ACC112 (cell line): Measurements from ENCODE around the gene PTGIS.

Source experiments
- H2AFZ ChIP-seq: fragments of 200-600 bp; sonication (generic); one replicate; pipeline ENCODE4 v1.6.0; 2017; ENCODE audit warnings: antibody characterized with exemption, low read length; ENCODE audit not compliant: unreplicated experiment
- H3K27ac ChIP-seq: fragments of 200-600 bp; sonication (generic); 2 replicates; pipeline ENCODE4 v1.5.1; 2014; ENCODE audit warnings: low read depth, mild to moderate bottlenecking, antibody characterized with exemption, low read length, moderate library complexity
- H3K27me3 ChIP-seq: fragments of 200-600 bp; sonication (generic); 2 replicates; pipeline ENCODE4 v1.6.1; 2014; ENCODE audit warnings: mild to moderate bottlenecking, antibody characterized with exemption, low read length, moderate library complexity, mixed read lengths; ENCODE audit not compliant: insufficient read depth
- H3K36me3 ChIP-seq: fragments of 200-600 bp; sonication (generic); 2 replicates; pipeline ENCODE4 v1.6.1; 2016; ENCODE audit warnings: mild to moderate bottlenecking, antibody characterized with exemption, low read length, moderate library complexity, mixed read lengths; ENCODE audit not compliant: insufficient read depth
- H3K4me1 ChIP-seq: fragments of 200-600 bp; sonication (generic); one replicate; pipeline ENCODE4 v1.6.1; 2016; ENCODE audit warnings: low read length, mixed read lengths; ENCODE audit not compliant: insufficient read depth, unreplicated experiment, control insufficient read depth
- H3K4me3 ChIP-seq: fragments of 200-600 bp; sonication (generic); 2 replicates; pipeline ENCODE4 v1.5.1; 2014; ENCODE audit warnings: mild to moderate bottlenecking, low read depth, low read length
- H3K79me2 ChIP-seq: fragments of 200-600 bp; sonication (generic); one replicate; pipeline ENCODE4 v1.6.0; 2016; ENCODE audit warnings: low read length; ENCODE audit not compliant: control insufficient read depth, unreplicated experiment, insufficient read depth

The PTGIS gene

DNA sequence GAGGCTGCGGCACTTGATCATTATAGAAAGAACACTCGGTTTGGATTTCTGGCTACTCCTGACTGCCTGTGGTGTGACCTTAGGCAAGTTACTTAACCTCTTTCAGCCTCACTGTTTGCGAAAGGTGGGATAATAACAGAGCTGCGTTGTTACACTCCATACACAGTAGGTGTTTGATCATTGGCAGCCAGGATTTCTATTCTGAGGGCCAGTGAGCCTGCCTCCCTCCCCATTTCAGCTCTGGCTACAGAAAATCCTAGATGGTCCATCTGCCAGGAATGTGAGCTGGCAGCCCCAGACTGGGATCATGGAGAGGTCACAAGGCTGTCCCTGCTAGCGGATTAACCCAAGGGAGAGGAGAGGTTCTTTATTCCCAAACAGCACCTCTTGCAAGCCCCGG, 88.2 kb downstream of the PTGIS start:
- Histone ChIP-seq H3K36me3 (no peaks in the 10 kb centered on the region), H3K4me1 (no peaks in the 10 kb centered on the region), H3K79me2 (no peaks in the 10 kb centered on the region), H2AFZ (no peak overlapping the region), H3K27me3 (peaks cover 64% of the 10 kb centered on the region), H3K27ac (no peak overlapping the region), H3K4me3 (no peak overlapping the region)

DNA sequence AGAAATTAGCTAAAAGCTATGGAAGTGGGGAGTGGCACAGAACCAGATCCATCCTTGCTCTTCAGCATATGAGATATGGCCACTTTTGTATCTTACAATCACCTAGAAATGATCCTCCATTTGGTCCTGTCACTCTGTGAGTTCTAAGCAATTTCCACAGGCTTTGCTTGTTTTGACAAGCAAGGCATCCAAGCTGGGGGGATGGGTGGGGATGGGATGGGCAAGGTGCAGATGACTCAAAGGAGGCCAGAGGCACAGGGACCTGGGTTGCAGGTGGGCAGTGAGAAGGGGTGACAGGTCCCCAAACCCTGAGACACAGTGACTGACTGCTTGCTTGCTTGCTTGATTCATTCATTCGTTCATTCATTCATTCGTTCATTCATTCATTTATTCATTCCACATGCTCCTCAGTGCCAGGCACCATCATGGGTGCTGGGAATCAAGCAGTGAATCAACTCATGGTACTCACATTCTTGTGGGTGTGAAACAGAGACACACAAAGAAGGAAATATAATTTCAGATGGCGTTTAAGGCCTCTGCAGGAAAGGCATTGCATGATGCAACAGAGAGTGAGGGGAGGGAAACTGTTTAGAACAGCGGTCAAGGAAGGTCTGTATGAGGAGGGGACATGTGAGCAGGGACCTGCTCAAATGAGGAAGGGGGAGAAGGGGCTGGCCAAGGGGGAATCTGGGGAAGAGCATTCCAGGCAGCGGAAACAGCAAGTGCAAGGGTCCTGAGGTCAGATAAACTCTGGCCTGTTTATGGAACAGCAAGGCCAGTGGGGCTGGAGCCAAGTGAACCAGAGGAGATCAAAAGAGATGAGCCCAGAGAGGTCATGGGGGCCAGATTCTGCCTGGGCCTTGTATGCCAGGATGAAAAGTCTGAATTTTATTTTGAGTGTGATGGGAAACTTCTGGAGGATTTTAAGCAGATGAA, 88.9 kb downstream of the PTGIS start:
- Histone ChIP-seq H3K27me3 (peaks cover 71% of the 10 kb centered on the region), H3K36me3 (no peaks in the 10 kb centered on the region), H3K27ac (no peak overlapping the region), H3K4me3 (no peak overlapping the region), H3K79me2 (no peaks in the 10 kb centered on the region), H2AFZ (no peak overlapping the region), H3K4me1 (no peaks in the 10 kb centered on the region)

- no peak overlapping the region for H2AFZ ChIP-seq
These were observed 89.7 kb downstream of the PTGIS start for GRCh38 chr20:49478266-49478665.

DNA sequence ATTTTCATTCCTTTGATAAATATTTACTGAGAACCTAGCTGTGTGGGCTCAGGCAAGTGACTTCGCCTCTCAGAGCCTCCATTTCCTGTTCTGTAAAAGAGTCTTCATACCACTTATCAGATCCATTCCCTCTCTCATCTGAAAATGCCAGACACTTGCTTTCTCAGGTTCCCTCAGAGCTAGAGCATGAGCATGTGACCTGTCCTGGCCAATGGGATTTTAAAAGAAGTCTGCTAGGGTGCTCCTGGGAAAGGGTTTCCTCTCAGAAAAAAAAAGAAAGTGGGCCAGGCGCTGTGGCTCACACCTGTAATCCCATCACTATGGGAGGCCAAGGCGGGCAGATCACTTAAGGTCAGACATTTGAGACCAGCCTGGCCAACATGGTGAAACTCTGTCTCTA, 90.7 kb downstream of the PTGIS start:
- Histone ChIP-seq H3K27ac (no peak overlapping the region), H3K4me3 (no peak overlapping the region), H3K4me1 (no peaks in the 10 kb centered on the region), H3K27me3 (peaks cover 66% of the 10 kb centered on the region), H3K79me2 (no peaks in the 10 kb centered on the region), H3K36me3 (no peaks in the 10 kb centered on the region), H2AFZ (no peak overlapping the region)

More at GRCh38 chr20:49478266-49478665, 89.7 kb downstream of the PTGIS start:
- Histone ChIP-seq H3K4me1 (no peaks in the 10 kb centered on the region), H3K27ac (no peak overlapping the region), H3K4me3 (no peak overlapping the region), H3K27me3 (peaks cover 72% of the 10 kb centered on the region), H3K79me2 (no peaks in the 10 kb centered on the region), H3K36me3 (no peaks in the 10 kb centered on the region)

DNA sequence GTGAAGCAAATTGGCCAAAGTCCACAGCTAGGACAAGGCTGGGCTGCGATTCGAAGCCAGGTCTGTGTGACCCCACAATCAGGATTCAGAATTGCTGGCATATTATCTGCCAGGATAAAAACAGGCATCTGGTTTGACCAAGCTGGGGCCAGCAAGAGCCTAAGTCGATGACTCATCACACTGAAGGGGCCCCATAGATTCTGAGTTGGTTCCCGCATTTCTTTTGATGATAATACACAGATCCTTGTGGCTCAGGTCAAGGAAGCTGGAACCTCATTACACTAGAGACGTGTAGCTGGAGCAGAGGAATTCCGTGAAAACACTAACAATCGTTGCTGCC, 92.0 kb downstream of the PTGIS start:
- Histone ChIP-seq H3K27ac (no peak overlapping the region), H2AFZ (no peak overlapping the region), H3K4me3 (no peak overlapping the region), H3K36me3 (no peaks in the 10 kb centered on the region), H3K27me3 (peaks cover 72% of the 10 kb centered on the region), H3K79me2 (no peaks in the 10 kb centered on the region), H3K4me1 (no peaks in the 10 kb centered on the region)

- H3K36me3 ChIP-seq: no peaks in the 10 kb centered on the region
- no peak overlapping the region for H3K4me3 ChIP-seq
- H3K27me3 ChIP-seq: peaks cover 78% of the 10 kb centered on the region
- H3K79me2 ChIP-seq: no peaks in the 10 kb centered on the region
- H3K27ac ChIP-seq: no peak overlapping the region
- H2AFZ ChIP-seq: no peak overlapping the region
- no peaks in the 10 kb centered on the region for H3K4me1 ChIP-seq
These were observed 92.5 kb downstream of the PTGIS start for GRCh38 chr20:49475292-49476015.

DNA sequence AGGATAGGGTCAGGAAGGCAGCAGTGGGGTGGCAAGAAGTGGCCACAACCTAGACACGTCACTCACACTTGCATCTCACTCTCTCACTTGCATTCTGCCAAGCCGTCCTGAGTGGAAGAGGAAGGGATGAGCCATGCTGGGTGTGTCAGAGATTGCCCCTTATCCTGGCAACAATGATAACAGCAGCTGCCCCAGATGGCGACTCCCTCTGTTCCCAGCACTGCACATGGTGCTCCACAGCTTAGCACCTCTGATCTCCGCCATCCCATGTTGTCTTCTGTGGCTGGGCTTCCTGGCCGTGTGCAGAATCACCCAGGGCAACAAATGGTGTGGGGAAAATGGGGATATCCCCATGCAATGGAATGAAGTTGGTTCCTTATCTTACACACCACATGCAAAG, 96.5 kb downstream of the PTGIS start:
- H3K4me3 ChIP-seq: no peak overlapping the region
- H3K79me2 ChIP-seq: no peaks in the 10 kb centered on the region
- no peaks in the 10 kb centered on the region for H3K4me1 ChIP-seq
- H2AFZ ChIP-seq: no peak overlapping the region
- H3K36me3 ChIP-seq: no peaks in the 10 kb centered on the region
- no peak overlapping the region for H3K27ac ChIP-seq
- peaks cover 81% of the 10 kb centered on the region for H3K27me3 ChIP-seq

- H3K4me1 ChIP-seq: no peaks in the 10 kb centered on the region
- no peak overlapping the region for H3K4me3 ChIP-seq
- H2AFZ ChIP-seq: no peak overlapping the region
- H3K36me3 ChIP-seq: no peaks in the 10 kb centered on the region
- no peaks in the 10 kb centered on the region for H3K79me2 ChIP-seq
- H3K27ac ChIP-seq: no peak overlapping the region
- H3K27me3 ChIP-seq: peaks cover 81% of the 10 kb centered on the region
These were observed 97.0 kb downstream of the PTGIS start for GRCh38 chr20:49470922-49471321.

GRCh38 chr20:49469060-49469459, 98.9 kb downstream of the PTGIS start:
- H3K79me2 ChIP-seq: no peaks in the 10 kb centered on the region
- H2AFZ ChIP-seq: no peak overlapping the region
- H3K27me3 ChIP-seq: peaks cover 70% of the 10 kb centered on the region
- H3K27ac ChIP-seq: no peak overlapping the region
- H3K4me3 ChIP-seq: no peak overlapping the region
- no peaks in the 10 kb centered on the region for H3K4me1 ChIP-seq
- H3K36me3 ChIP-seq: no peaks in the 10 kb centered on the region

DNA sequence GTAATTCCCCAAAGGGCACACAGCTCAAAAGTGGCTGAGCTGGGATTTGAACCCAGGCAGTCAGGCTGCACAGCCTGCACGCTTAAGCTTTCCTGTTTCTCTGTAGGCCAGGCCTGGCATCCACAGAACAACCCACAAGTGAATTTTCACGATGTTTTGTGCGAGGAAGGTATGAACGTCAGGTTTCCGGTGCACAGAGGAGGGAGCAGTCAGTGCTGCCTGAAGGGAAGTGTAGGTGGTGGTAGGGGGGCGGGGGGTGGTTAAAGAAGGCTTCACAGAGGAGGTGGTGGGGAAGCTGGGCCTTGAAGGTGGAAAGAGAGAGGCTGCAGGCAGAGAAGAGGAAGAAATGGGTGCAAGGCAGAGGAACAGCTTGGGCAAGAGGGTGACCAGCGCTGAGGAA, 99.5 kb downstream of the PTGIS start:
- Histone ChIP-seq H3K27ac (no peak overlapping the region), H3K4me1 (no peaks in the 10 kb centered on the region), H3K79me2 (no peaks in the 10 kb centered on the region), H2AFZ (no peak overlapping the region), H3K27me3 (peaks cover 65% of the 10 kb centered on the region), H3K36me3 (no peaks in the 10 kb centered on the region), H3K4me3 (no peak overlapping the region)
